Measurements from ENCODE around the gene SQOR. TPM values are rescaled to one million over a fixed set of nuclear protein-coding genes. Genes with fewer than 3 reads are reported as not detected.

Gene SQOR
- total RNA-seq, 4 donors from 2014 or later, result 33.2 to 46.8 (median 39.9) TPM

DNA sequence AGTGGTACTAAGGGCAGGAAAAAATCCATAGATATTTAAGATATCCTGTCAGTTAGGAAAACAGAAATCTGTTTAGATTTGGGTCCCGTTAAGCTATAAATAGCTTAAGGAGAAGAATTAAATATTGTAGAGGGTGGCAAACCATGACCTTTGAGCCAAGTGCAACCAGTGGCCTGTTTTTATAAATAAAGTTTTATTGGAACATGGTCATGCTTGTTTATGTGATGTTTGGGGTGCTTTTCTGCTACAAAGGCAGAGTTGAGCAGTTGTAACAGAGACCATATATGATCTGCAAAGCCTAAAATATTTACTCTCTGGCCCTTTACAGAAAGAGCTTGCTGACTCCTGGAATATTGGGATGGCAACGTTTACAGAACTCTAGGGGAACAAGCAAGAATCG is 66.3 kb downstream of the SQOR start:
- WGBS, result 88% methylated on average over 3 of the region's 3 CpGs
- no peaks in the 10 kb centered on the region for H3K9me3 ChIP-seq
- TF ChIP-seq, protein P1, sequence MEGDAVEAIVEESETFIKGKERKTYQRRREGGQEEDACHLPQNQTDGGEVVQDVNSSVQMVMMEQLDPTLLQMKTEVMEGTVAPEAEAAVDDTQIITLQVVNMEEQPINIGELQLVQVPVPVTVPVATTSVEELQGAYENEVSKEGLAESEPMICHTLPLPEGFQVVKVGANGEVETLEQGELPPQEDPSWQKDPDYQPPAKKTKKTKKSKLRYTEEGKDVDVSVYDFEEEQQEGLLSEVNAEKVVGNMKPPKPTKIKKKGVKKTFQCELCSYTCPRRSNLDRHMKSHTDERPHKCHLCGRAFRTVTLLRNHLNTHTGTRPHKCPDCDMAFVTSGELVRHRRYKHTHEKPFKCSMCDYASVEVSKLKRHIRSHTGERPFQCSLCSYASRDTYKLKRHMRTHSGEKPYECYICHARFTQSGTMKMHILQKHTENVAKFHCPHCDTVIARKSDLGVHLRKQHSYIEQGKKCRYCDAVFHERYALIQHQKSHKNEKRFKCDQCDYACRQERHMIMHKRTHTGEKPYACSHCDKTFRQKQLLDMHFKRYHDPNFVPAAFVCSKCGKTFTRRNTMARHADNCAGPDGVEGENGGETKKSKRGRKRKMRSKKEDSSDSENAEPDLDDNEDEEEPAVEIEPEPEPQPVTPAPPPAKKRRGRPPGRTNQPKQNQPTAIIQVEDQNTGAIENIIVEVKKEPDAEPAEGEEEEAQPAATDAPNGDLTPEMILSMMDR (IDR thresholded peaks at IDR 0.05), result no peak
- TF ChIP-seq POLR2A (IDR thresholded peaks at IDR 0.05), result no peak
- no peak for TF ChIP-seq EP300 (IDR thresholded peaks at IDR 0.05)
- TF ChIP-seq POLR2AphosphoS5 (IDR thresholded peaks at IDR 0.05), result no peak

DNA sequence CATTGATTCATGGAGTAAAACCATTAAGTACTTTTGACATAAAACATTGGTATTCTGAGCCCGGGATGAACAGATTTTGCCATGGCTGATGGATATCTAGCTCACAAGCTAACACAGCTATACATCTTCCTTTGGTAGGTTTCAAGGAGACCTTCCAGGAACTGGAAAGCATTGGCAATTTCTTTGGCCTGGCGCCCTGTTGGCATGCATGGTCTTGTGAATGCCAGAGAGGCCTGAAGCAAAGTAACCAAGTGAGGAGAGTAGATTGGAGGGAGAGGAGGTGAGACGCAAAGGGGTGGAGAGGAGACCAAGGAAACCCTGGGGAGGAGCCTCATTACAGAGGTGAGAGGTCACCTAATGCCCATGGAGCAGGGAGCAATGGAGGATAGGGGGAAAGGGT is 67.2 kb downstream of the SQOR start:
- WGBS, result 57% methylated on average over 3 of the region's 3 CpGs
- no peak for DNase-seq (ENCODE audit: low spot score in 2 of 2)
- TF ChIP-seq POLR2AphosphoS5 (IDR thresholded peaks at IDR 0.05) (no peak), POLR2A (IDR thresholded peaks at IDR 0.05) (no peak), EP300 (IDR thresholded peaks at IDR 0.05) (no peak)
- TF ChIP-seq, protein P1 (IDR thresholded peaks at IDR 0.05), result no peak
- H3K4me3 ChIP-seq, result no peak overlapping the region
- peaks cover 13% of the 10 kb centered on the region for H3K4me1 ChIP-seq
- no peaks in the 10 kb centered on the region for H3K9me3 ChIP-seq
- H3K27me3 ChIP-seq, result no peaks in the 10 kb centered on the region
- no peak overlapping the region for H3K27ac ChIP-seq
- no peaks in the 10 kb centered on the region for H3K36me3 ChIP-seq

More for the DNA sequence above, 66.3 kb downstream of the SQOR start:
- no peaks in the 10 kb centered on the region for H3K36me3 ChIP-seq
- no peak for DNase-seq (ENCODE audit: low spot score in 2 of 2)
- H3K4me3 ChIP-seq, result no peak overlapping the region
- H3K27me3 ChIP-seq, result no peaks in the 10 kb centered on the region
- H3K27ac ChIP-seq, result no peak overlapping the region
- H3K4me1 ChIP-seq, result peaks cover 13% of the 10 kb centered on the region

DNA sequence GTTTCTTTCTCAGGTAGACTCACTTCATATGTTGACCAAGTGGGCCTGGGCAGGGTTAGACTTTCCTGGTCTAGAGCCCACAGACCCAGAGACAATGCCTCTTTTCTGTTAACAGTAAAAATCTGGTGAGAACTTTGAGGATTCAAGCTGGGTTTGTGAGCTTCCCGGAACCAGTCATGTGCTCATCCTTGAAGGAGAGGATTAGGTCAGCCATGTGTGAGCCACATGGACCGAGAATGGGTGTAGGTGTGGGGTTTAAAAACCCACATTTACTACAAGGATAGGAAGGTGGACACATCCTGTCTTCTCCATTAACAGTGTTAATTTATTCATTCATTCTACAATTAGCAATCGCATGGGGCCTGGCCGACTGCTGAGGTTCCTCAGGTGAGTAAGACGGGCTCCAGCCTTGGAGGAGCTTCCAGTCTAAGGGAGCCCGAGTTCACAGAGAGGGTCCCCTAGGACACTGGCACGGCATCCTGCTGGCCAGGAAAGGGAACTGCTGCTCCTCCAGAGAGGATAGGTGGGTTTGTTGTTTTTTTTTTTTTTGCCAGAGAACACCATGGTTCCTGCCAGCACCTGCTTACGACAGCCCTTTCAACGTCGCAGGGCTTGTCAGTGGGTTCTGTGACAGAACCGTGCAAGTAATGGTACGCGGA is 69.0 kb downstream of the SQOR start:
- Histone ChIP-seq H3K36me3 (no peaks in the 10 kb centered on the region), H3K27me3 (no peaks in the 10 kb centered on the region), H3K4me3 (peak overlapping the region; percentile 60), H3K27ac (no peak overlapping the region), H3K4me1 (peaks cover 13% of the 10 kb centered on the region), H3K9me3 (no peaks in the 10 kb centered on the region)
- 64% methylated on average over 11 of the region's 13 CpGs for WGBS
- TF ChIP-seq, protein P1 (IDR thresholded peaks at IDR 0.05), result no peak
- TF ChIP-seq EP300 (IDR thresholded peaks at IDR 0.05), result no peak
- no peak for TF ChIP-seq POLR2AphosphoS5 (IDR thresholded peaks at IDR 0.05)
- no peak for TF ChIP-seq POLR2A (IDR thresholded peaks at IDR 0.05)
- DNase-seq (ENCODE audit: low spot score in 2 of 2), result no peak

DNA sequence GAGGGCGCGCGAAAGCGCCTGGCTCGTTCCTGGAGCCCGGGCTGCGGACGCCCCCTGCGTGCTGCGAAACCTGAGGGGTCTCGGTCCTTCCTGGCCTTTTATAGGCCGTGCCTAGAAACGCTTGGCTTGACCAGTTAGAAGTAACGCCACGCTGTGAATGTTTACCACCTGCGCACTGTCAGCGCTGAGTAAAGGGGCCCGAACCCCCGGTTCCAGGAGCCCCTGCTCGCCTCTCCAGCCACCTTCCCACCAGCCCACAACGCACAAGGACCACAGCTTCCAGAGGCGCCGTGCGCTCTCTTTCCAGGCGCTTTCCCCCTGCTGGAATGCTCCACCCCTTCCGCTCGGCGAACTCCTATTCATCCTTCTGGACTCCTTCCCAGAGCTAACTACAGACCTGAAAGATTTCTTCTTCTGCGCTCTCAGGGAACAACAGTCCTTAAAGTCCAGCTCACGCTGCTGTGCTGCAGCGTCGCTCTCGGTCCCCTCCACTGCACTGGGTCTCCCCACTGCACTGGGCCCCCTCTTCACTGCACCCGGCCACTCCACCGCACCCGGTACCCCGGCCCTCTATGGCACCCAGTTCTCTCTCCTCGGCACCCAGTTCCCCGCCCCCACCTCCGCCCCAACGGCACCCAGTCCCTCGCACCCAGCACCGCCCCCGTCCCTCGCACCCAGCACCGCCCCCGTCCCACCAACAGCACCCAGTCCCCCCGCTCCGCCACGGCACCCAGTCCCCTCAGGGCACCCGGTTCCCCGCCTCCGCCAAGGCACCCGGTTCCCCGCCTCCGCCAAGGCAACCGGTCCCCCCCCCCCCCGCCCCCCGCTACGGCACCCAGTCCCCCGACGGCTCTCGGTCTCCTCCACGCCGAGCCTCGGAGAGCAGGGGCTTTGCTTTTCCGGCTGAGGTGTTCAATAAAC is 69.8 kb downstream of the SQOR start:
- 10% methylated on average over 43 of the region's 67 CpGs for WGBS
- DNase-seq (ENCODE audit: low spot score in 2 of 2), result peak in 1 of 2 donors; percentile 67

More for the DNA sequence above, 69.8 kb downstream of the SQOR start:
- H3K4me3 ChIP-seq, result peak overlapping the region; percentile 60
- no peaks in the 10 kb centered on the region for H3K9me3 ChIP-seq
- no peaks in the 10 kb centered on the region for H3K27me3 ChIP-seq
- no peak for TF ChIP-seq EP300 (IDR thresholded peaks at IDR 0.05)
- no peak for TF ChIP-seq POLR2AphosphoS5 (IDR thresholded peaks at IDR 0.05)
- TF ChIP-seq POLR2A (IDR thresholded peaks at IDR 0.05), result no peak
- TF ChIP-seq, protein P1 (IDR thresholded peaks at IDR 0.05), result no peak
- no peaks in the 10 kb centered on the region for H3K36me3 ChIP-seq
- no peak overlapping the region for H3K27ac ChIP-seq
- H3K4me1 ChIP-seq, result peaks cover 13% of the 10 kb centered on the region

Measured in suprapubic skin (tissue), 4 donors.